GM10248 (cell line): Measurements from ENCODE around the gene ITIH4.
A peak's percentile ranks its signal among the peaks of the same experiment; 100 is the strongest.

Experiments
- CTCF ChIA-PET: fragments of 300-600 bp; sonication (Branson Sonifier 250); formaldehyde crosslinking; extraction: SDS; loops from one replicate; lab custom pipeline; 2021; ENCODE audit warnings: antibody characterized with exemption; lab: Yijun Ruan, JAX
- POLR2A ChIA-PET: fragments of 350-650 bp; sonication (Branson Sonifier 250); formaldehyde crosslinking; extraction: SDS; loops from one replicate; lab custom pipeline; 2020; ENCODE audit warnings: antibody characterized with exemption; lab: Yijun Ruan, JAX
- DNase-seq: peaks from one replicate; pipeline ENCODE4 v3.0.0; 2012; ENCODE audit errors: extremely low spot score
- CTCF ChIP-seq: IDR thresholded peaks from 2 replicates; pipeline ENCODE4 v1.5.1; 2012; ENCODE audit warnings: mild to moderate bottlenecking, low read depth; ENCODE audit errors: extremely low read depth, missing control alignments, control extremely low read depth

Gene ITIH4

GRCh38 chr3:52843108-52843865 lies 12.8 kb upstream of the ITIH4 start:
- CTCF ChIA-PET, result interaction anchor here (1.1 to 2.4 kb wide), 5 partner anchors 8 to 91 kb away, joined by 3 to 9 read pairs (median 5); partner anchors contain the start of gene MUSTN1
- DNase-seq, result no peak

GRCh38 chr3:52842424-52842823 lies 12.0 kb upstream of the ITIH4 start:
- no peak for DNase-seq
- POLR2A ChIA-PET, result no interaction called here
- CTCF ChIA-PET, result interaction anchor here (1.1 to 2.4 kb wide), 4 partner anchors 8 to 93 kb away, joined by 3 to 9 read pairs (median 4); partner anchors contain the start of gene MUSTN1
- no peak for TF ChIP-seq CTCF

More at GRCh38 chr3:52843108-52843865, 12.8 kb upstream of the ITIH4 start:
- POLR2A ChIA-PET, result interaction anchor here (0.6 kb wide), 1 partner anchor 146 kb away, joined by 6 read pairs; no protein-coding TSS in a partner anchor
- no peak for TF ChIP-seq CTCF

GRCh38 chr3:52841981-52842340 lies 11.5 kb upstream of the ITIH4 start:
- ChIA-PET CTCF (interaction anchor here (1.1 to 2.4 kb wide), 3 partner anchors 9 to 93 kb away, joined by 4 to 9 read pairs (median 4); no protein-coding TSS in a partner anchor), POLR2A (no interaction called here)
- TF ChIP-seq CTCF, result no peak
- no peak for DNase-seq

GRCh38 chr3:52841211-52841980 lies 10.9 kb upstream of the ITIH4 start:
- CTCF ChIA-PET, result interaction anchor here (1.1 to 2.4 kb wide), 5 partner anchors 9 to 94 kb away, joined by 3 to 9 read pairs (median 4); no protein-coding TSS in a partner anchor
- POLR2A ChIA-PET, result no interaction called here
- TF ChIP-seq CTCF, result no peak
- peak; percentile 45 for DNase-seq

- no peak for TF ChIP-seq CTCF
- no peak for DNase-seq
- ChIA-PET CTCF (interaction anchor here (1.6 to 3.3 kb wide), 3 partner anchors 8 to 13 kb away, joined by 4 to 12 read pairs (median 7); no protein-coding TSS in a partner anchor), POLR2A (interaction anchor here (0.5 kb wide), 1 partner anchor 353 kb away, joined by 4 read pairs; no protein-coding TSS in a partner anchor)
Measured at GRCh38 chr3:52839892-52840545, 9.5 kb upstream of the ITIH4 start.

GRCh38 chr3:52839268-52839575 lies 8.8 kb upstream of the ITIH4 start:
- ChIA-PET CTCF (interaction anchor here (1.0 to 3.3 kb wide), 8 partner anchors 10 to 137 kb away, joined by 3 to 12 read pairs (median 6); no protein-coding TSS in a partner anchor), POLR2A (no interaction called here)
- TF ChIP-seq CTCF, result no peak

More at GRCh38 chr3:52839268-52839575, 8.8 kb upstream of the ITIH4 start:
- DNase-seq, result no peak
